DOHH2 (cell line): ENCODE measurements around the gene TGFBR2.
A peak's percentile ranks its signal among the peaks of the same experiment; 100 is the strongest.

Experiments
- H3F3A ChIP-seq: fragments of 200-600 bp; sonication (generic), shearing (Covaris generic); 2 replicates; pipeline ENCODE4 v1.6.0; 2016; ENCODE audit warnings: antibody characterized with exemption, mild to moderate bottlenecking; ENCODE audit not compliant: control insufficient read depth, insufficient read depth
- H3K27ac ChIP-seq: fragments of 200-600 bp; sonication (generic); 2 replicates; pipeline ENCODE4 v1.5.1; 2014; ENCODE audit warnings: low read depth, mild to moderate bottlenecking, low read length, moderate library complexity
- H3K27me3 ChIP-seq: fragments of 200-600 bp; sonication (generic); 2 replicates; pipeline ENCODE4 v1.6.1; 2014; ENCODE audit warnings: mild to moderate bottlenecking, low read length, mixed read lengths; ENCODE audit not compliant: control insufficient read depth
- H3K36me3 ChIP-seq: fragments of 200-600 bp; sonication (generic); 2 replicates; pipeline ENCODE4 v1.6.1; 2014; ENCODE audit warnings: mild to moderate bottlenecking, low read length, moderate library complexity, mixed read lengths; ENCODE audit not compliant: control insufficient read depth
- H3K4me1 ChIP-seq: fragments of 200-600 bp; sonication (generic); 2 replicates; pipeline ENCODE4 v1.6.1; 2014; ENCODE audit warnings: mild to moderate bottlenecking, low read length, mixed read lengths; ENCODE audit not compliant: control insufficient read depth
- H3K4me2 ChIP-seq: fragments of 200-600 bp; sonication (generic); 2 replicates; pipeline ENCODE4 v1.6.0; 2014; ENCODE audit warnings: mild to moderate bottlenecking, low read length, moderate library complexity
- H3K4me3 ChIP-seq: fragments of 200-600 bp; sonication (generic); 2 replicates; pipeline ENCODE4 v1.5.1; 2014; ENCODE audit warnings: mild to moderate bottlenecking, low read length, mixed read lengths
- H3K79me2 ChIP-seq: fragments of 200-600 bp; sonication (generic); 2 replicates; pipeline ENCODE4 v1.6.1; 2014; ENCODE audit warnings: mild to moderate bottlenecking, low read length, mixed read lengths; ENCODE audit not compliant: control insufficient read depth
- H3K9me2 ChIP-seq: fragments of 200-600 bp; sonication (generic); replicated peaks from 2 replicates; pipeline ENCODE4 v1.6.1; 2014; ENCODE audit warnings: mild to moderate bottlenecking, low read length, mixed read lengths; ENCODE audit not compliant: control insufficient read depth
- H3K9me3 ChIP-seq: fragments of 200-600 bp; sonication (generic); 2 replicates; pipeline ENCODE4 v1.6.1; 2014; ENCODE audit warnings: antibody characterized with exemption, low read length, mixed read lengths; ENCODE audit not compliant: control insufficient read depth, insufficient read depth
- H4K20me1 ChIP-seq: fragments of 200-600 bp; sonication (generic); 2 replicates; pipeline ENCODE4 v1.6.0; 2014; ENCODE audit warnings: low read depth, mild to moderate bottlenecking, antibody characterized with exemption, low read length, moderate library complexity; ENCODE audit not compliant: control insufficient read depth, insufficient read depth
- CTCF ChIP-seq: fragments of 200-600 bp; sonication (generic); IDR thresholded peaks from one replicate; pipeline ENCODE4 v1.5.1; 2014; ENCODE audit warnings: antibody characterized with exemption, mild to moderate bottlenecking, low read depth, low read length; ENCODE audit not compliant: poor library complexity, severe bottlenecking
- EZH2phosphoT487 ChIP-seq: fragments of 200-600 bp; sonication (generic); IDR thresholded peaks from 2 replicates; pipeline ENCODE4 v1.6.1; 2017; ENCODE audit warnings: borderline replicate concordance, mild to moderate bottlenecking, antibody characterized with exemption, low read length, moderate library complexity, mixed read lengths

TGFBR2 gene

DNA sequence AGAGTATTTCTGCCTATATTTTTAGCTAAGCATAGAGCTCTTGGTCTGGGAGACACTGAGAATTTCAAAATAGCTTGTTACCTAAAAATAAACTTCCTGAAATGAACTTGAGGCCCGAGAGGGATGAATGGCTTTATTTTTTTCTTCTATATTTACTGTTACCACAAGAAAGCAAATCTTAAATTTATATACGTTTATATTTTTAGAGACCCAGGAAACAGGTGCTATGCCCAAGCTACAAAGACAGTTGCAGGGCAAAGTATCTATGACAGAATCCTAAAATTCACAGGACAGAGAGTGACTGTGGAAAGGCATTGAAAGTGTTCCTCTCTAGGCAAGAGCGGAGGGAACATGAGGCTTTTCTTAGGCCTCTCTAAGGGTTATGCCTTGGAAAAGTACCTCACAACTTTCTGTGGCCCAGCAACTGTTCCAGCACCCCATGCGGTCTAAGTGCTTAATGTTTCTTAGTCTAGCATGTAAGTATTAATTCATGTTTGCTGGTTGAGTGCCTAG is 36.5 kb downstream of the TGFBR2 start:
- TF ChIP-seq CTCF (no peak), EZH2phosphoT487 (no peak)
- no peaks in the 10 kb centered on the region for H3K9me2 ChIP-seq
- H3K27ac ChIP-seq = peak overlapping the region; percentile 87
- H3K4me3 ChIP-seq = peak overlapping the region; percentile 60
- H3K27me3 ChIP-seq = no peaks in the 10 kb centered on the region
- H3K4me1 ChIP-seq = peaks cover 97% of the 10 kb centered on the region
- peaks cover 46% of the 10 kb centered on the region for H3K79me2 ChIP-seq
- H3F3A ChIP-seq = peaks cover 30% of the 10 kb centered on the region
- no peaks in the 10 kb centered on the region for H3K9me3 ChIP-seq
- peaks cover 22% of the 10 kb centered on the region for H3K36me3 ChIP-seq
- H4K20me1 ChIP-seq = 0 out of 2 replicates have a peak, but pooled peaks cover 9% of the 10 kb centered on the region
- H3K4me2 ChIP-seq = peak overlapping the region; percentile 85

DNA sequence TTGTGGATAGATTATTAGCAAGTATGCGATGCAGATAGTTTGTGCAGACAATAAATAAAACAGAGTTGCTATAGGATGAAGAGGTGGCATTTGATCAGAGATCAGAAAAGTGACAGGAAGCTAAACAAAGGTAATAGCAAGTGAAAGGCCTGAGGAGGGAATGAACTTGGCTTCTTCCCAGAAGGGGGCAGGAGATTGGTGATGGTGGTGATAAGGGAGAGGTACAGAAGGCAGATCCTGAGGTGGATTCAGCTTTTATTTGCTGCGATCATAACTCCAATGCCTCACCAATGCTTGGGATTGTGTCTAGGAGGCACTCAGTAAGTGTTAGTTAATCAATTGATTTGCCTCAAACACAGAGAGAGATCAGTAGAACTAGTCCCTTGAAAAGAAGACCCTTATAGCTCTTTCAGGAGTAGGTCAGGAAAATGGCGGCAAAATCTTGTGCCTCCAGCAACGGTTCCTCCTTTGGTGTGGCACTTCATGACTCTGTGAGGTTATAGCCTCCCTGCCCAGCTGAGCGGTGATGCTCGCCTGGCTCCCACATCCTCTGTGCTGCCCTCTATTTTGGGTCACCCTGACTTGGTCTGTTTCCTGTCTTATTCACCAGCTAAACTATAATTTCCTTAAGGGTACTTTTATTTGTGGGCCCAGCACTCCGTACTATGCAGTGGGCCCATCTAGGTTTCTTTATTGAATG is 37.5 kb downstream of the TGFBR2 start:
- no peak for TF ChIP-seq CTCF
- no peak for TF ChIP-seq EZH2phosphoT487
- H3K9me3 ChIP-seq = no peaks in the 10 kb centered on the region
- H3K36me3 ChIP-seq = peaks cover 30% of the 10 kb centered on the region
- peaks cover 17% of the 10 kb centered on the region for H4K20me1 ChIP-seq
- peak overlapping the region; percentile 85 for H3K4me2 ChIP-seq
- peaks cover 97% of the 10 kb centered on the region for H3K4me1 ChIP-seq
- peaks cover 36% of the 10 kb centered on the region for H3F3A ChIP-seq
- peak overlapping the region; percentile 60 for H3K4me3 ChIP-seq
- peak overlapping the region; percentile 87 for H3K27ac ChIP-seq
- no peaks in the 10 kb centered on the region for H3K9me2 ChIP-seq
- peaks cover 36% of the 10 kb centered on the region for H3K79me2 ChIP-seq
- H3K27me3 ChIP-seq = no peaks in the 10 kb centered on the region

DNA sequence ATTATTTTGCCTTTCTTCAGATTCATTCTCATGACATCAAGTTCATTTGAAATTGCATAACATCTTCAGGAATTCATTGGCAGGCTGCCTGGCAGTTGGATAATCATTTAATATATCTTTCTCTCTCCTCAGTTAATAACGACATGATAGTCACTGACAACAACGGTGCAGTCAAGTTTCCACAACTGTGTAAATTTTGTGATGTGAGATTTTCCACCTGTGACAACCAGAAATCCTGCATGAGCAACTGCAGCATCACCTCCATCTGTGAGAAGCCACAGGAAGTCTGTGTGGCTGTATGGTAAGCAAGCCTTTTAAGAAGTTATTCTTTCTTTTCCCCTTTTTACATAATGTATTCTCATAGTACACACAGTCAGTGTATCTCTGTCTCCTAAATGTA is 38.2 kb downstream of the TGFBR2 start:
- Histone ChIP-seq H3K9me2 (no peaks in the 10 kb centered on the region), H3F3A (peaks cover 41% of the 10 kb centered on the region), H3K9me3 (no peaks in the 10 kb centered on the region), H3K4me1 (peaks cover 97% of the 10 kb centered on the region), H4K20me1 (peaks cover 18% of the 10 kb centered on the region), H3K36me3 (peaks cover 30% of the 10 kb centered on the region), H3K27ac (peak overlapping the region; percentile 87), H3K4me2 (peak overlapping the region; percentile 85), H3K79me2 (peaks cover 29% of the 10 kb centered on the region), H3K27me3 (no peaks in the 10 kb centered on the region), H3K4me3 (peak overlapping the region; percentile 60)
- TF ChIP-seq EZH2phosphoT487 (no peak), CTCF (no peak)
